PFSK-1 (cell line): ENCODE measurements around the gene MED10.

Experiments
- FOXP2 ChIP-seq: optimal IDR thresholded peaks from 2 replicates; pipeline ENCODE3; 2011; ENCODE audit warnings: borderline replicate concordance, control low read depth, inconsistent platforms; ENCODE audit not compliant: insufficient read depth; ENCODE audit errors: extremely low read length, extremely low read depth
- POLR2AphosphoS5 ChIP-seq: IDR thresholded peaks from 2 replicates; pipeline ENCODE4 v1.6.1; 2012; ENCODE audit warnings: low read depth, mild to moderate bottlenecking, control low read depth, low read length, moderate library complexity
- REST ChIP-seq, 2 experiments: IDR thresholded peaks; 2 replicates each; pipeline versions ENCODE4 v1.6.1 to v1.8.0; 2011 to 2012; ENCODE audit warnings: low read depth in 2 of 2, low read length in 2 of 2, control low read depth in 1 of 2, inconsistent platforms in 1 of 2, mild to moderate bottlenecking in 1 of 2, moderate library complexity in 1 of 2; ENCODE audit not compliant: insufficient read depth in 1 of 2
- SIN3A ChIP-seq: IDR thresholded peaks from 2 replicates; pipeline ENCODE4 v1.6.1; 2012; ENCODE audit warnings: mild to moderate bottlenecking, low read length, moderate library complexity, borderline replicate concordance; ENCODE audit not compliant: insufficient read depth
- TAF1 ChIP-seq: IDR thresholded peaks from 2 replicates; pipeline ENCODE4 v1.6.1; 2012; ENCODE audit warnings: low read length, control low read depth, borderline replicate concordance; ENCODE audit not compliant: insufficient read depth

The MED10 gene

GRCh38 chr5:6349387-6349786 is 29.0 kb downstream of the MED10 start:
- no peak for TF ChIP-seq FOXP2
- TF ChIP-seq REST (IDR thresholded peaks at IDR 0.05; ENCODE audit: insufficient read depth in 1 of 2, low read depth in 2 of 2, low read length in 2 of 2): no peak
- no peak for TF ChIP-seq SIN3A

- TF ChIP-seq FOXP2 (no peak), POLR2AphosphoS5 (no peak), REST (IDR thresholded peaks at IDR 0.05; ENCODE audit: insufficient read depth in 1 of 2, low read depth in 2 of 2, low read length in 2 of 2) (no peak), TAF1 (no peak), SIN3A (no peak)
Measured at GRCh38 chr5:6348476-6349000, 29.8 kb downstream of the MED10 start.

- no peak for TF ChIP-seq SIN3A
- no peak for TF ChIP-seq POLR2AphosphoS5
- TF ChIP-seq TAF1: no peak
- no peak for TF ChIP-seq FOXP2
- no peak for TF ChIP-seq REST (IDR thresholded peaks at IDR 0.05; ENCODE audit: insufficient read depth in 1 of 2, low read depth in 2 of 2, low read length in 2 of 2)
Measured at GRCh38 chr5:6347673-6348072, 30.7 kb downstream of the MED10 start.

- no peak for TF ChIP-seq TAF1
- no peak for TF ChIP-seq POLR2AphosphoS5
- no peak for TF ChIP-seq SIN3A
- no peak for TF ChIP-seq FOXP2
- no peak for TF ChIP-seq REST (IDR thresholded peaks at IDR 0.05; ENCODE audit: insufficient read depth in 1 of 2, low read depth in 2 of 2, low read length in 2 of 2)
Measured at GRCh38 chr5:6347165-6347564, 31.2 kb downstream of the MED10 start.

- TF ChIP-seq TAF1 (no peak), FOXP2 (no peak), SIN3A (no peak), POLR2AphosphoS5 (no peak), REST (IDR thresholded peaks at IDR 0.05; ENCODE audit: insufficient read depth in 1 of 2, low read depth in 2 of 2, low read length in 2 of 2) (no peak)
Measured at GRCh38 chr5:6344593-6344989, 33.8 kb downstream of the MED10 start.
